Measurements from ENCODE around the gene CRY2. TPM values are rescaled to one million over a fixed set of nuclear protein-coding genes. Genes with fewer than 3 reads are reported as not detected.

The CRY2 gene
- total RNA-seq, 1 experiment from 2014 or later: 10.3 TPM

GRCh38 chr11:45872651-45873356 lies 25.5 kb downstream of the CRY2 start:
- peak; percentile 67 to 79 for DNase-seq
- Histone ChIP-seq H3K27me3 (no peaks in the 10 kb centered on the region), H3K4me1 (no peaks in the 10 kb centered on the region), H3K4me3 (no peak overlapping the region), H3K9me3 (replicated peaks) (no peaks in the 10 kb centered on the region), H3K27ac (no peak overlapping the region), H3K36me3 (peaks cover 3% of the 10 kb centered on the region)

GRCh38 chr11:45876401-45876800 lies 29.1 kb downstream of the CRY2 start:
- no peak overlapping the region for H3K27ac ChIP-seq
- no peak for DNase-seq
- no peaks in the 10 kb centered on the region; the same call in 1 of the 2 replicates for H3K36me3 ChIP-seq
- no peak overlapping the region for H3K4me3 ChIP-seq
- H3K4me1 ChIP-seq: no peaks in the 10 kb centered on the region
- no peaks in the 10 kb centered on the region for H3K27me3 ChIP-seq
- H3K9me3 ChIP-seq (replicated peaks): no peaks in the 10 kb centered on the region

- H3K27me3 ChIP-seq: no peaks in the 10 kb centered on the region
- no peak overlapping the region for H3K27ac ChIP-seq
- DNase-seq: no peak
- no peak overlapping the region for H3K4me3 ChIP-seq
- H3K4me1 ChIP-seq: no peaks in the 10 kb centered on the region
- H3K9me3 ChIP-seq (replicated peaks): no peaks in the 10 kb centered on the region
- H3K36me3 ChIP-seq: no peaks in the 10 kb centered on the region; the same call in 1 of the 2 replicates
Observed at GRCh38 chr11:45877221-45877620, 29.9 kb downstream of the CRY2 start.

- Histone ChIP-seq H3K27me3 (no peaks in the 10 kb centered on the region), H3K4me1 (no peaks in the 10 kb centered on the region), H3K36me3 (no peaks in the 10 kb centered on the region; the same call in 1 of the 2 replicates), H3K4me3 (no peak overlapping the region), H3K27ac (no peak overlapping the region), H3K9me3 (replicated peaks) (no peaks in the 10 kb centered on the region)
- no peak for DNase-seq
Observed at GRCh38 chr11:45877845-45878244, 30.6 kb downstream of the CRY2 start.

- Histone ChIP-seq H3K36me3 (no peaks in the 10 kb centered on the region; the same call in 1 of the 2 replicates), H3K27me3 (no peaks in the 10 kb centered on the region), H3K4me1 (no peaks in the 10 kb centered on the region), H3K9me3 (replicated peaks) (no peaks in the 10 kb centered on the region), H3K27ac (no peak overlapping the region), H3K4me3 (no peak overlapping the region)
- no peak for DNase-seq
Observed at GRCh38 chr11:45879803-45880686, 32.8 kb downstream of the CRY2 start.

GRCh38 chr11:45880772-45881570 lies 33.7 kb downstream of the CRY2 start:
- Histone ChIP-seq H3K36me3 (no peaks in the 10 kb centered on the region; the same call in 1 of the 2 replicates), H3K4me1 (no peaks in the 10 kb centered on the region)

GRCh38 chr11:45881708-45882368 lies 34.6 kb downstream of the CRY2 start:
- Histone ChIP-seq H3K27ac (no peak overlapping the region), H3K27me3 (peaks cover 4% of the 10 kb centered on the region; the same call in 1 of the 2 replicates), H3K4me1 (no peaks in the 10 kb centered on the region), H3K9me3 (replicated peaks) (no peaks in the 10 kb centered on the region), H3K36me3 (no peaks in the 10 kb centered on the region; the same call in 1 of the 2 replicates), H3K4me3 (no peak overlapping the region)
- DNase-seq: no peak

More at GRCh38 chr11:45880772-45881570, 33.7 kb downstream of the CRY2 start:
- Histone ChIP-seq H3K27ac (no peak overlapping the region), H3K4me3 (no peak overlapping the region), H3K27me3 (peaks cover under 1% of the 10 kb centered on the region; the same call in 1 of the 2 replicates), H3K9me3 (replicated peaks) (no peaks in the 10 kb centered on the region)
- DNase-seq: no peak

GRCh38 chr11:45884596-45885185 lies 37.4 kb downstream of the CRY2 start:
- Histone ChIP-seq H3K4me3 (no peak overlapping the region), H3K4me1 (no peaks in the 10 kb centered on the region), H3K27ac (no peak overlapping the region), H3K9me3 (replicated peaks) (no peaks in the 10 kb centered on the region), H3K27me3 (peaks cover 4% of the 10 kb centered on the region; the same call in 1 of the 2 replicates), H3K36me3 (no peaks in the 10 kb centered on the region)
- no peak for DNase-seq

GRCh38 chr11:45885274-45885920 lies 38.1 kb downstream of the CRY2 start, which contains the start of gene MAPK8IP1:
TSS of gene MAPK8IP1 (plus strand) at chr11:45885651. CDS start at chr11:45885821, 170 bp downstream.
- H3K4me1 ChIP-seq: no peaks in the 10 kb centered on the region
- H3K36me3 ChIP-seq: no peaks in the 10 kb centered on the region
- peaks cover 4% of the 10 kb centered on the region; the same call in 1 of the 2 replicates for H3K27me3 ChIP-seq
- peak within 1 kb of the TSS; percentile 60 for H3K4me3 ChIP-seq
- no peaks in the 10 kb centered on the region for H3K9me3 ChIP-seq (replicated peaks)
- H3K27ac ChIP-seq: no peak within 1 kb of the TSS
- peak; percentile 60 to 73 for DNase-seq

- Histone ChIP-seq H3K27ac (no peak overlapping the region), H3K4me1 (no peaks in the 10 kb centered on the region)
- no peak for DNase-seq
Observed at GRCh38 chr11:45885921-45886721, 38.8 kb downstream of the CRY2 start.

GRCh38 chr11:45886816-45887520 lies 39.7 kb downstream of the CRY2 start:
- Histone ChIP-seq H3K4me1 (no peaks in the 10 kb centered on the region), H3K36me3 (no peaks in the 10 kb centered on the region), H3K27ac (no peak overlapping the region), H3K9me3 (replicated peaks) (no peaks in the 10 kb centered on the region), H3K27me3 (peaks cover 11% of the 10 kb centered on the region; the same call in 1 of the 2 replicates), H3K4me3 (no peak overlapping the region)
- DNase-seq: no peak

More at GRCh38 chr11:45885921-45886721, 38.8 kb downstream of the CRY2 start:
- Histone ChIP-seq H3K4me3 (peak overlapping the region; percentile 60), H3K9me3 (replicated peaks) (no peaks in the 10 kb centered on the region), H3K27me3 (peaks cover 6% of the 10 kb centered on the region; the same call in 1 of the 2 replicates), H3K36me3 (no peaks in the 10 kb centered on the region)

- Histone ChIP-seq H3K4me1 (no peaks in the 10 kb centered on the region), H3K27ac (no peak overlapping the region), H3K27me3 (peaks cover 15% of the 10 kb centered on the region; the same call in 1 of the 2 replicates), H3K4me3 (no peak overlapping the region), H3K36me3 (no peaks in the 10 kb centered on the region), H3K9me3 (replicated peaks) (no peaks in the 10 kb centered on the region)
- DNase-seq: no peak
Observed at GRCh38 chr11:45887587-45887986, 40.3 kb downstream of the CRY2 start.

Measured in SJCRH30 (cell line).